GM21528 (cell line): ENCODE measurements around the gene SLITRK5.

Experiments used
- ATAC-seq: cut with Tn5 transposase; IDR thresholded peaks from one replicate; pipeline ENCODE4 v1.9.1; 2021; ENCODE audit warnings: mild to moderate bottlenecking, moderate library complexity; ENCODE audit not compliant: unreplicated experiment, low FRiP score

The SLITRK5 gene

DNA sequence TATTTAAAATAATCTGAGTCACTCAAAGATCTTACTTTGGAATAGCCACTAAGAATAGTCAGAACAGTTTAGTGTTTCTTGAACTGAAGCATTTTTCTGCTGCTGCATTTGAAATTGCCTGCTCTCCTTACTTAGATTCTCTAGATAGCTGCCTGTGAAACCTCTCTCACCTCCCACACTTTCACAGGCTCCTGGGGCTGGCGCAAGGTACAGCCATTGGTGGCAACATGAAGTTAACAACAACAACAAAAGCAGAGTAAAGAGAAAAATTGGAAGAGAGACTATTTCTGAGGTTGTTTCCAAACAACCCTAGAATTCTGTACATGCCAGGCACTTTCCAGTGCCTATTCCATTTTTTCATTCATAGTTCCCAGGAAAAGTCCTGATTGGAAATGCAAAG lies 25.3 kb downstream of the SLITRK5 start:
- ATAC-seq, result no peak

DNA sequence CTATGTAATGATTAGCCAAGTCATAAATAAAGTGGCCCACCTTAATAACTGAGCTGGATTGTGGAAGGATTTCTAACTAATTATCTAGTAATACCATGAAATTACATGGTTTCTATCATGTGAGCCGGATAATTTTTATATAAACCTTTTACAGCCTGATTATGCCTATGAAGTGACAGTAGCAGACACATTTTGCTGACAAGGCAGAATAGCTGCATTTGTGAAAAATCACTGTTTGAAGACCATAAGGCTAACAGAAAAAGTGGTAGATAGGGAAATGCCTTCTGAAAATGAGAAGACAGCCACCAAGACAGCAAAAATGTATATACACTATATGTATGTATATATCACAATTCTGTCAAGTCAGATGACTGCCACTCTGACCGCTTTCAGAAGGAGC lies 27.1 kb downstream of the SLITRK5 start:
- no peak for ATAC-seq

DNA sequence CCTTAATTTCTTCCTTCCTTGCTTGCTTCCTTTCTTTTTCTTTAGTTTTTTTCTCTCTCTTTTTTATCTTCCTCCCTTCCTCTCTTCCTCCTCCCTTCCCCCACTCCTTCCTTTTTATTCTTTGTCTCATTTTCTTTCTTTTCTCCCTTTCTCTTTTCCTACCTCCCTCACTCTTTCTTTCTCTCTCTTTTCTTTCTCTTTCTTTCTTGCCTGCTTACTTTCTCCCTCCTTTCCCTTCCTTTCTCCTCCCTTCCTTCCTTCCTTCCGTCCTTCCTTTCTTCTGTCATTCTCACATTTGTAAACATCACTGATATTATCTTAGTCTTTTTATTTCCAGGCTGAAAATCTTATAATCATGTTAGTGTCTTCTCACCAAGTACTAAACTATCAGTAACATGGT lies 38.8 kb downstream of the SLITRK5 start:
- ATAC-seq, result no peak

DNA sequence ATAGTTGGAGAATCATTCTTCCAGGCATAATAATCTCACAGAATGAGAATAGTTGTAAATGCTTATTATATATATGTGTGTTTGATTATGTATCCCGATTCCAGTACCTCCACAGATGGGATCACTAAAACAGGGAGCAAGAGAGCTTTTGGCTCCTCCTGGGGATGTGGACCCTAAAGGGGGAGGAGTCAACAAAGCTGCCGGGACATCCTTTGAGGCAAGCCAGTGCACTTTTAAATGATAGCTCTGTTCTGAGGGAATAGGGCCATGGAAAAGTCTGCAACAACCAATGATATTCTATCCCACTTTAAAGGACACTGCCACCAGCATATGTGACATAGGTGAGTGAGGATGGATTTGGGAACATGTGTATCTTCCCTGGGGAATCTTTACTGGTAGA lies 40.8 kb downstream of the SLITRK5 start:
- ATAC-seq, result no peak
